ENCODE measurements around the gene EMP1. TPM values are rescaled to one million over a fixed set of nuclear protein-coding genes. Genes with fewer than 3 reads are reported as not detected.

The EMP1 gene
- polyA plus RNA-seq, 4 donors, result 11.6 to 65.9 (median 22.9) TPM

- FAIRE-seq (no peak), DNase-seq (peak in 1 of 2 donors; percentile 29)
- Histone ChIP-seq H3K36me3 (ENCODE audit: control insufficient read depth in 3 of 3, insufficient read depth in 2 of 3, low read depth in 1 of 3, low read length in 3 of 3) (no peaks in the 10 kb centered on the region), H3K27ac (ENCODE audit: low read depth in 1 of 3, low read length in 2 of 3) (no peak overlapping the region), H3K27me3 (ENCODE audit: control insufficient read depth in 3 of 3, insufficient read depth in 3 of 3, low read length in 3 of 3) (no peaks in the 10 kb centered on the region), H3K4me1 (ENCODE audit: control insufficient read depth in 3 of 3, insufficient read depth in 2 of 3, low read depth in 1 of 3, low read length in 2 of 3) (peaks cover 0 to 23% (median 0%) of the 10 kb centered on the region in 3 donors), H3K4me3 (ENCODE audit: low read depth in 1 of 3, low read length in 3 of 3) (no peak overlapping the region), H3K9me3 (ENCODE audit: control insufficient read depth in 2 of 2, insufficient read depth in 1 of 2, low read depth in 1 of 2, low read length in 1 of 2) (peaks cover 0 to 3% of the 10 kb centered on the region in 2 donors)
- WGBS, 3 donors, result 75 to 84% (median 76%) methylated on average over 3 of the region's 3 CpGs
Measured at GRCh38 chr12:13167226-13167625, 29.3 kb upstream of the EMP1 start.

GRCh38 chr12:13167906-13168305, 28.6 kb upstream of the EMP1 start:
- no peak for FAIRE-seq
- peaks cover 0 to 30% (median 0%) of the 10 kb centered on the region in 3 donors for H3K4me1 ChIP-seq (ENCODE audit: control insufficient read depth in 3 of 3, insufficient read depth in 2 of 3, low read depth in 1 of 3, low read length in 2 of 3)
- no peak overlapping the region for H3K4me3 ChIP-seq (ENCODE audit: low read depth in 1 of 3, low read length in 3 of 3)
- no peaks in the 10 kb centered on the region for H3K27me3 ChIP-seq (ENCODE audit: control insufficient read depth in 3 of 3, insufficient read depth in 3 of 3, low read length in 3 of 3)
- WGBS, 3 donors, result 91 to 97% (median 96%) methylated on average over 4 of the region's 4 CpGs
- DNase-seq, result no peak
- H3K9me3 ChIP-seq (ENCODE audit: control insufficient read depth in 2 of 2, insufficient read depth in 1 of 2, low read depth in 1 of 2, low read length in 1 of 2), result peaks cover 0 to 3% of the 10 kb centered on the region in 2 donors
- H3K27ac ChIP-seq (ENCODE audit: low read depth in 1 of 3, low read length in 2 of 3), result no peak overlapping the region
- H3K36me3 ChIP-seq (ENCODE audit: control insufficient read depth in 3 of 3, insufficient read depth in 2 of 3, low read depth in 1 of 3, low read length in 3 of 3), result no peaks in the 10 kb centered on the region

- Histone ChIP-seq H3K9me3 (ENCODE audit: control insufficient read depth in 2 of 2, insufficient read depth in 1 of 2, low read depth in 1 of 2, low read length in 1 of 2) (peaks cover 0 to 3% of the 10 kb centered on the region in 2 donors), H3K4me1 (ENCODE audit: control insufficient read depth in 3 of 3, insufficient read depth in 2 of 3, low read depth in 1 of 3, low read length in 2 of 3) (peaks cover 0 to 30% (median 3%) of the 10 kb centered on the region in 3 donors), H3K4me3 (ENCODE audit: low read depth in 1 of 3, low read length in 3 of 3) (no peak overlapping the region), H3K36me3 (ENCODE audit: control insufficient read depth in 3 of 3, insufficient read depth in 2 of 3, low read depth in 1 of 3, low read length in 3 of 3) (no peaks in the 10 kb centered on the region), H3K27ac (ENCODE audit: low read depth in 1 of 3, low read length in 2 of 3) (no peak overlapping the region), H3K27me3 (ENCODE audit: control insufficient read depth in 3 of 3, insufficient read depth in 3 of 3, low read length in 3 of 3) (no peaks in the 10 kb centered on the region)
- FAIRE-seq, result no peak
- 56 to 78% (median 62%) methylated on average over 1 of the region's 1 CpG for WGBS, 3 donors
- no peak for DNase-seq
Measured at GRCh38 chr12:13169272-13169671, 27.3 kb upstream of the EMP1 start.

GRCh38 chr12:13170892-13171490, 25.5 kb upstream of the EMP1 start:
- no peak overlapping the region for H3K4me3 ChIP-seq (ENCODE audit: low read depth in 1 of 3, low read length in 3 of 3)
- FAIRE-seq, result no peak
- no peaks in the 10 kb centered on the region for H3K27me3 ChIP-seq (ENCODE audit: control insufficient read depth in 3 of 3, insufficient read depth in 3 of 3, low read length in 3 of 3)
- WGBS, 3 donors, result 89 to 93% (median 92%) methylated on average over 4 of the region's 4 CpGs
- no peak for DNase-seq
- H3K4me1 ChIP-seq (ENCODE audit: control insufficient read depth in 3 of 3, insufficient read depth in 2 of 3, low read depth in 1 of 3, low read length in 2 of 3), result peaks cover 0 to 23% (median 3%) of the 10 kb centered on the region in 3 donors
- no peaks in the 10 kb centered on the region for H3K36me3 ChIP-seq (ENCODE audit: control insufficient read depth in 3 of 3, insufficient read depth in 2 of 3, low read depth in 1 of 3, low read length in 3 of 3)
- peak overlapping the region in 1 of 3 donors; percentile 74 for H3K27ac ChIP-seq (ENCODE audit: low read depth in 1 of 3, low read length in 2 of 3)
- H3K9me3 ChIP-seq (ENCODE audit: control insufficient read depth in 2 of 2, insufficient read depth in 1 of 2, low read depth in 1 of 2, low read length in 1 of 2), result peaks cover 0 to 3% of the 10 kb centered on the region in 2 donors

- DNase-seq, result peak; percentile 42 to 92
- no peak overlapping the region for H3K4me3 ChIP-seq (ENCODE audit: low read depth in 1 of 3, low read length in 3 of 3)
- H3K27me3 ChIP-seq (ENCODE audit: control insufficient read depth in 3 of 3, insufficient read depth in 3 of 3, low read length in 3 of 3), result no peaks in the 10 kb centered on the region
- FAIRE-seq, result no peak
- peaks cover 0 to 20% (median 3%) of the 10 kb centered on the region in 3 donors for H3K4me1 ChIP-seq (ENCODE audit: control insufficient read depth in 3 of 3, insufficient read depth in 2 of 3, low read depth in 1 of 3, low read length in 2 of 3)
- H3K36me3 ChIP-seq (ENCODE audit: control insufficient read depth in 3 of 3, insufficient read depth in 2 of 3, low read depth in 1 of 3, low read length in 3 of 3), result no peaks in the 10 kb centered on the region
- peaks cover 0 to 3% of the 10 kb centered on the region in 2 donors for H3K9me3 ChIP-seq (ENCODE audit: control insufficient read depth in 2 of 2, insufficient read depth in 1 of 2, low read depth in 1 of 2, low read length in 1 of 2)
- peak overlapping the region in 1 of 3 donors; percentile 74 for H3K27ac ChIP-seq (ENCODE audit: low read depth in 1 of 3, low read length in 2 of 3)
- 71 to 76% (median 73%) methylated on average over 14 of the region's 14 CpGs for WGBS, 3 donors
Measured at GRCh38 chr12:13171921-13172859, 24.3 kb upstream of the EMP1 start.

- H3K27ac ChIP-seq (ENCODE audit: low read depth in 1 of 3, low read length in 2 of 3), result peak overlapping the region in 2 of 3 donors; percentile 67 to 74
Measured at GRCh38 chr12:13173012-13173932, 23.3 kb upstream of the EMP1 start.

GRCh38 chr12:13175499-13175898, 21.0 kb upstream of the EMP1 start:
- Histone ChIP-seq H3K4me3 (ENCODE audit: low read depth in 1 of 3, low read length in 3 of 3) (no peak overlapping the region), H3K27ac (ENCODE audit: low read depth in 1 of 3, low read length in 2 of 3) (no peak overlapping the region), H3K4me1 (ENCODE audit: control insufficient read depth in 3 of 3, insufficient read depth in 2 of 3, low read depth in 1 of 3, low read length in 2 of 3) (peaks cover 5 to 44% (median 8%) of the 10 kb centered on the region in 3 donors), H3K9me3 (ENCODE audit: control insufficient read depth in 2 of 2, insufficient read depth in 1 of 2, low read depth in 1 of 2, low read length in 1 of 2) (no peaks in the 10 kb centered on the region), H3K27me3 (ENCODE audit: control insufficient read depth in 3 of 3, insufficient read depth in 3 of 3, low read length in 3 of 3) (no peaks in the 10 kb centered on the region), H3K36me3 (ENCODE audit: control insufficient read depth in 3 of 3, insufficient read depth in 2 of 3, low read depth in 1 of 3, low read length in 3 of 3) (no peaks in the 10 kb centered on the region)
- no peak for FAIRE-seq
- peak in 1 of 2 donors; percentile 74 for DNase-seq
- WGBS, 3 donors, result 16 to 68% (median 34%) methylated on average over 4 of the region's 4 CpGs

More at GRCh38 chr12:13173012-13173932, 23.3 kb upstream of the EMP1 start:
- Histone ChIP-seq H3K4me1 (ENCODE audit: control insufficient read depth in 3 of 3, insufficient read depth in 2 of 3, low read depth in 1 of 3, low read length in 2 of 3) (peaks cover 0 to 28% (median 4%) of the 10 kb centered on the region in 3 donors), H3K4me3 (ENCODE audit: low read depth in 1 of 3, low read length in 3 of 3) (no peak overlapping the region), H3K36me3 (ENCODE audit: control insufficient read depth in 3 of 3, insufficient read depth in 2 of 3, low read depth in 1 of 3, low read length in 3 of 3) (no peaks in the 10 kb centered on the region), H3K9me3 (ENCODE audit: control insufficient read depth in 2 of 2, insufficient read depth in 1 of 2, low read depth in 1 of 2, low read length in 1 of 2) (no peaks in the 10 kb centered on the region), H3K27me3 (ENCODE audit: control insufficient read depth in 3 of 3, insufficient read depth in 3 of 3, low read length in 3 of 3) (no peaks in the 10 kb centered on the region)
- FAIRE-seq, result no peak
- peak in 1 of 2 donors; percentile 43 for DNase-seq
- WGBS, 3 donors, result 66 to 86% (median 79%) methylated on average over 12 of the region's 12 CpGs

GRCh38 chr12:13176256-13176655, 20.3 kb upstream of the EMP1 start:
- Histone ChIP-seq H3K4me1 (ENCODE audit: control insufficient read depth in 3 of 3, insufficient read depth in 2 of 3, low read depth in 1 of 3, low read length in 2 of 3) (peaks cover 5 to 42% (median 8%) of the 10 kb centered on the region in 3 donors), H3K27ac (ENCODE audit: low read depth in 1 of 3, low read length in 2 of 3) (no peak overlapping the region), H3K9me3 (ENCODE audit: control insufficient read depth in 2 of 2, insufficient read depth in 1 of 2, low read depth in 1 of 2, low read length in 1 of 2) (no peaks in the 10 kb centered on the region), H3K4me3 (ENCODE audit: low read depth in 1 of 3, low read length in 3 of 3) (no peak overlapping the region), H3K27me3 (ENCODE audit: control insufficient read depth in 3 of 3, insufficient read depth in 3 of 3, low read length in 3 of 3) (no peaks in the 10 kb centered on the region), H3K36me3 (ENCODE audit: control insufficient read depth in 3 of 3, insufficient read depth in 2 of 3, low read depth in 1 of 3, low read length in 3 of 3) (no peaks in the 10 kb centered on the region)
- FAIRE-seq, result no peak
- WGBS, 3 donors, result 66 to 83% (median 77%) methylated on average over 4 of the region's 4 CpGs
- no peak for DNase-seq
